IMR-90 (cell line): ENCODE data around the gene EFNB2. TPM values are rescaled to one million over a fixed set of nuclear protein-coding genes. Genes with fewer than 3 reads are reported as not detected.
A peak's percentile ranks its signal among the peaks of the same experiment; 100 is the strongest.

Experiments used
- ATAC-seq: fragments of 200-7000 bp; cut with Tn5 transposase; 2 replicates; pipeline ENCODE4 v1.9.1; 2020; ENCODE audit warnings: low read depth, mild to moderate bottlenecking, moderate library complexity
- BruUV-seq: library from RNA; stranded (reverse); fragments of 400-500 nt; replicated peaks from 2 replicates; lab custom pipeline; 2021; lab: Mats Ljungman, UMichigan
- CTCF ChIA-PET: fragments of 300-600 bp; formaldehyde crosslinking; extraction: SDS; loops from one replicate; lab custom pipeline; 2021; ENCODE audit warnings: antibody characterized with exemption; lab: Yijun Ruan, JAX
- POLR2A ChIA-PET: fragments of 300-600 bp; sonication (Branson Sonifier 250); formaldehyde crosslinking; loops from one replicate; lab custom pipeline; 2022; ENCODE audit warnings: antibody characterized with exemption; ENCODE audit not compliant: unreplicated experiment; lab: Charles Lee
- DNase-seq: peaks from one replicate; pipeline ENCODE4 v3.0.0; 2013
- H2AFZ ChIP-seq: replicated peaks from 2 replicates; pipeline ENCODE3; 2013; ENCODE audit warnings: low read length, mild to moderate bottlenecking; ENCODE audit not compliant: poor library complexity
- H2AK5ac ChIP-seq: 2 replicates; pipeline ENCODE4 v1.6.1; 2013; ENCODE audit warnings: low read depth, low read length, inconsistent platforms
- H2AK9ac ChIP-seq: replicated peaks from 2 replicates; pipeline ENCODE3; 2013; ENCODE audit warnings: mild to moderate bottlenecking, low read depth, low read length, moderate library complexity; ENCODE audit not compliant: poor library complexity
- H2BK120ac ChIP-seq: 2 replicates; pipeline ENCODE4 v1.6.1; 2013; ENCODE audit warnings: low read depth, low read length, inconsistent platforms
- H2BK15ac ChIP-seq: 3 replicates; pipeline ENCODE4 v1.6.1; 2013; ENCODE audit warnings: low read depth, low read length, inconsistent platforms
- H2BK20ac ChIP-seq: 2 replicates; pipeline ENCODE4 v1.6.1; 2013; ENCODE audit warnings: low read depth, mild to moderate bottlenecking, inconsistent platforms, low read length, moderate library complexity
- H2BK5ac ChIP-seq: 2 replicates; pipeline ENCODE4 v1.6.1; 2013; ENCODE audit warnings: mild to moderate bottlenecking, low read depth, low read length, inconsistent platforms; ENCODE audit not compliant: poor library complexity, severe bottlenecking
- H3K14ac ChIP-seq: replicated peaks from 2 replicates; pipeline ENCODE4 v1.6.1; 2013; ENCODE audit warnings: low read depth, low read length, inconsistent platforms
- H3K18ac ChIP-seq: 2 replicates; pipeline ENCODE4 v1.6.1; 2013; ENCODE audit warnings: low read depth, low read length, control low read depth
- H3K23ac ChIP-seq: 2 replicates; pipeline ENCODE4 v1.6.1; 2013; ENCODE audit warnings: low read depth, low read length, inconsistent platforms
- H3K27ac ChIP-seq: 2 replicates; pipeline ENCODE4 v1.5.1; 2013; ENCODE audit warnings: mild to moderate bottlenecking, control low read depth, low read length; ENCODE audit not compliant: insufficient read depth
- H3K27me3 ChIP-seq: 2 replicates; pipeline ENCODE4 v1.6.1; 2013; ENCODE audit warnings: low read length; ENCODE audit not compliant: control insufficient read depth, insufficient read depth
- H3K36me3 ChIP-seq: 2 replicates; pipeline ENCODE4 v1.6.1; 2013; ENCODE audit warnings: low read length, mixed read lengths; ENCODE audit not compliant: control insufficient read depth, insufficient read depth
- H3K4ac ChIP-seq: 2 replicates; pipeline ENCODE4 v1.6.1; 2013; ENCODE audit warnings: low read depth, low read length, inconsistent platforms
- H3K4me1 ChIP-seq: 2 replicates; pipeline ENCODE4 v1.6.1; 2013; ENCODE audit warnings: low read length, mixed read lengths; ENCODE audit not compliant: control insufficient read depth, insufficient read depth
- H3K4me2 ChIP-seq: 2 replicates; pipeline ENCODE4 v1.6.1; 2013; ENCODE audit warnings: low read depth, mild to moderate bottlenecking, control low read depth, low read length, moderate library complexity
- H3K4me3 ChIP-seq: 2 replicates; pipeline ENCODE4 v1.5.1; 2013; ENCODE audit warnings: low read depth, mild to moderate bottlenecking, control low read depth, low read length, moderate library complexity; ENCODE audit not compliant: insufficient read depth
- H3K56ac ChIP-seq: 2 replicates; pipeline ENCODE4 v1.6.1; 2013; ENCODE audit warnings: low read length, inconsistent platforms; ENCODE audit not compliant: insufficient read depth; ENCODE audit errors: extremely low read depth
- H3K79me1 ChIP-seq, 2 experiments: 2 replicates each; pipeline ENCODE4 v1.6.1; 2013; ENCODE audit warnings: low read length in 2 of 2, inconsistent platforms in 1 of 2, low read depth in 1 of 2
- H3K9ac ChIP-seq: 2 replicates; pipeline ENCODE4 v1.6.1; 2013; ENCODE audit warnings: low read depth, low read length, control low read depth
- H3K9me1 ChIP-seq: 2 replicates; pipeline ENCODE4 v1.6.1; 2013; ENCODE audit warnings: low read length, inconsistent platforms; ENCODE audit not compliant: insufficient read depth
- H3K9me3 ChIP-seq: 2 replicates; pipeline ENCODE4 v1.6.1; 2013; ENCODE audit warnings: low read length; ENCODE audit not compliant: control insufficient read depth, insufficient read depth
- H4K20me1 ChIP-seq: 2 replicates; pipeline ENCODE4 v1.6.1; 2013; ENCODE audit warnings: low read length, inconsistent platforms; ENCODE audit not compliant: insufficient read depth
- H4K5ac ChIP-seq: 2 replicates; pipeline ENCODE4 v1.6.1; 2013; ENCODE audit warnings: mild to moderate bottlenecking, low read depth, low read length, control low read depth
- H4K8ac ChIP-seq, 2 experiments: 2 replicates each; pipeline ENCODE4 v1.6.1; 2013; ENCODE audit warnings: low read depth in 2 of 2, low read length in 2 of 2, control low read depth in 1 of 2, inconsistent platforms in 1 of 2
- H4K91ac ChIP-seq: 2 replicates; pipeline ENCODE4 v1.6.1; 2013; ENCODE audit warnings: low read depth, low read length, inconsistent platforms; ENCODE audit not compliant: insufficient read depth
- BHLHE40 ChIP-seq: fragments of 150-350 bp; IDR thresholded peaks from 2 replicates; pipeline ENCODE4 v1.6.1; 2016; ENCODE audit warnings: mild to moderate bottlenecking, low read depth, low read length
- CHD1 ChIP-seq: IDR thresholded peaks from 2 replicates; pipeline ENCODE4 v1.6.1; 2012; ENCODE audit warnings: low read depth, low read length, improper control_type of control experiment
- CTCF ChIP-seq: conservative IDR thresholded peaks from 2 replicates; pipeline ENCODE4 v1.5.1; 2012; ENCODE audit warnings: mild to moderate bottlenecking, low read depth, low read length, improper control_type of control experiment
- ELK1 ChIP-seq: fragments of 150-350 bp; IDR thresholded peaks from 2 replicates; pipeline ENCODE4 v1.6.1; 2016; ENCODE audit warnings: low read depth, mild to moderate bottlenecking, low read length, moderate library complexity, borderline replicate concordance
- FOS ChIP-seq: fragments of 150-350 bp; IDR thresholded peaks from 2 replicates; pipeline ENCODE4 v1.6.1; 2016; ENCODE audit warnings: low read depth, low read length
- MAFK ChIP-seq: IDR thresholded peaks from 2 replicates; pipeline ENCODE4 v1.6.1; 2012; ENCODE audit warnings: low read depth, low read length, improper control_type of control experiment
- MAZ ChIP-seq: IDR thresholded peaks from 2 replicates; pipeline ENCODE4 v1.6.1; 2012; ENCODE audit warnings: low read depth, mild to moderate bottlenecking, low read length, improper control_type of control experiment, moderate library complexity, borderline replicate concordance
- MXI1 ChIP-seq: IDR thresholded peaks from 2 replicates; pipeline ENCODE4 v1.6.1; 2012; ENCODE audit warnings: low read depth, mild to moderate bottlenecking, low read length, moderate library complexity, borderline replicate concordance
- NFE2L2 ChIP-seq: fragments of 150-350 bp; IDR thresholded peaks from 2 replicates; pipeline ENCODE4 v1.6.1; 2016; ENCODE audit warnings: low read depth, mild to moderate bottlenecking, low read length
- RCOR1 ChIP-seq: IDR thresholded peaks from 2 replicates; pipeline ENCODE4 v1.6.1; 2012; ENCODE audit warnings: mild to moderate bottlenecking, low read length, improper control_type of control experiment; ENCODE audit not compliant: insufficient replicate concordance
- RFX5 ChIP-seq: IDR thresholded peaks from 2 replicates; pipeline ENCODE4 v1.8.0; 2012; ENCODE audit warnings: low read depth, mild to moderate bottlenecking, low read length, moderate library complexity
- SMC3 ChIP-seq: fragments of 150-350 bp; IDR thresholded peaks from 2 replicates; pipeline ENCODE4 v1.6.1; 2016; ENCODE audit warnings: low read depth, mild to moderate bottlenecking, antibody characterized with exemption, low read length, moderate library complexity
- USF2 ChIP-seq: fragments of 150-350 bp; IDR thresholded peaks from 2 replicates; pipeline ENCODE4 v1.6.1; 2017; ENCODE audit warnings: mild to moderate bottlenecking, antibody characterized with exemption, low read length, low read depth
- WGBS, 2 experiments: methylation state at CpG; one replicate each; pipeline versions ENCODE4 v1.1.5 to v1.1.7; 2013; ENCODE audit warnings: missing lambda C conversion rate in 2 of 2; ENCODE audit not compliant: insufficient read length in 1 of 2; ENCODE audit errors: extremely low coverage in 2 of 2; 5-methylcytosine and 5-hydroxymethylcytosine counted together
- dilution Hi-C: fragments of 300-500 bp; cut with HindIII; formaldehyde crosslinking; loops from one replicate; pipeline ENCODE4 v1.14.3; 2018; ENCODE audit warnings: low sequenced_read_pairs; ENCODE audit not compliant: unreplicated experiment
- in situ Hi-C: fragments of 300-500 bp; cut with MboI; formaldehyde crosslinking; loops from 3 replicates; pipeline ENCODE4 v1.14.3; 2019; ENCODE audit warnings: low sequenced_read_pairs, inconsistent platforms, mixed read lengths
- intact Hi-C: fragments of 100-400 bp; cut with micrococcal nuclease; formaldehyde crosslinking; loops from 2 replicates; pipeline ENCODE4 v1.10.0; 2022
- polyA plus RNA-seq, 3 experiments: library from polyadenylated mRNA; depleted of rRNA; stranded (reverse); fragments of >200 nt; gene quantifications; 2 replicates each; pipeline ENCODE4 v1.2.3, GENCODE V29; 2012; ENCODE audit warnings: low replicate concordance in 1 of 3
- total RNA-seq: library from RNA; depleted of rRNA; stranded (reverse); fragments of >200 nt; gene quantifications from 2 replicates; pipeline ENCODE4 v1.2.3, GENCODE V29; 2012

Gene EFNB2
- total and polyA plus RNA-seq, 2 of the 4 experiments (the other 2 are of a cell fraction) = 5.4 to 6.0 TPM

GRCh38 chr13:106478116-106478515 lies 57.3 kb downstream of the EFNB2 start:
- peaks cover 4% of the 10 kb centered on the region; the same call in 1 of the 2 replicates for H3K9me3 ChIP-seq
- H3K36me3 ChIP-seq = no peaks in the 10 kb centered on the region
- ChIA-PET POLR2A (no interaction called here), CTCF (no interaction called here)
- dilution Hi-C loops = no loop called here
- H3K56ac ChIP-seq = no peak overlapping the region
- no peak overlapping the region for H4K91ac ChIP-seq
- H3K4me1 ChIP-seq = no peaks in the 10 kb centered on the region
- H2AK9ac ChIP-seq = no peak overlapping the region
- no peak overlapping the region for H4K8ac ChIP-seq
- WGBS, 2 experiments = no CpG with 5 or more reads among the region's 7 CpGs
- H3K14ac ChIP-seq = no peak overlapping the region
- no peak overlapping the region for H3K18ac ChIP-seq
- no peak overlapping the region for H2AK5ac ChIP-seq
- H2AFZ ChIP-seq = peak overlapping the region; percentile 47
- no peak overlapping the region for H3K4me2 ChIP-seq
- H3K9me1 ChIP-seq = no peaks in the 10 kb centered on the region
- no peak for TF ChIP-seq FOS
- TF ChIP-seq MXI1 = no peak
- no peak for TF ChIP-seq NFE2L2
- no peak for TF ChIP-seq BHLHE40
- no peak for TF ChIP-seq MAZ
- no peak for TF ChIP-seq ELK1
- TF ChIP-seq SMC3 = no peak
- no peak for TF ChIP-seq MAFK
- no peak for TF ChIP-seq CTCF
- no peak for TF ChIP-seq USF2
- no peak for TF ChIP-seq CHD1
- no peak for TF ChIP-seq RFX5
- no peak for TF ChIP-seq RCOR1
- ATAC-seq = no peak
- H2BK15ac ChIP-seq = no peak overlapping the region
- no peak overlapping the region for H2BK20ac ChIP-seq
- no peak overlapping the region for H3K4ac ChIP-seq
- H3K27ac ChIP-seq = no peak overlapping the region
- DNase-seq = no peak
- no peak overlapping the region for H4K5ac ChIP-seq
- no peak overlapping the region for H3K4me3 ChIP-seq
- no peaks in the 10 kb centered on the region for H4K20me1 ChIP-seq
- in situ Hi-C loops = no loop called here
- H3K27me3 ChIP-seq = no peaks in the 10 kb centered on the region
- no peak overlapping the region for H3K23ac ChIP-seq
- intact Hi-C loops = no loop called here
- no TSS peak for BruUV-seq
- H3K9ac ChIP-seq = no peak overlapping the region
- H2BK5ac ChIP-seq = no peak overlapping the region
- no peaks in the 10 kb centered on the region for H3K79me1 ChIP-seq
- H2BK120ac ChIP-seq = no peak overlapping the region
